HG03280 (cell line): ENCODE results near the gene NDRG4.

Experiments used
- ATAC-seq: cut with Tn5 transposase; IDR thresholded peaks from one replicate; pipeline ENCODE4 v1.9.1; 2021; ENCODE audit warnings: mild to moderate bottlenecking, moderate library complexity; ENCODE audit not compliant: unreplicated experiment

NDRG4 gene

DNA sequence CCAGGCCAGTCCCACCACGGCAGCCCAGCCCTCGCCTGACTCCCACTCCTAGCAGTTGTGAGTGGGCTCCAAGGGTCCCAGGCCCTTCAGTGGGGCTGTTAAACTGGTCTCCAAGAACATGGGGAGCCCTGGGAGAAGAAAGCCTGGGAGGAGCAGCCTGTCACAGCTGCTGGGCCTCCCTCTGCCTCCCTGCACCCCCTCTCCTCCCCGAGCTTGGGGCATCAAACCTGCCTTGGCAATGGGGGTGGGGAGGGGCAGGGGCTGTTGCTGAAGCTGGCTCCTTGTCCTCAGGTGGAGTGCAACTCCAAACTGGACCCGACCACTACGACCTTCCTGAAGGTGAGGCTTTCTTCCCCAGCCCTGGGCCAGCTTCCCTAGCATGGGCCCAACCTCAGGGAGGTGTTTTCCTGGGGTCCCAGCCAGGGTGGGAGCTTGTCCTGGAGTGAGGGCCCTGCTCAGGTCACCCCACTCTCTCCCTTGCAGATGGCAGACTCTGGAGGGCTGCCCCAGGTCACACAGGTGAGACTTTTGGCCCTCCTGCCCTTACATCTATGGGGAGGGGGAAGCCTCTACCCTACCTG lies 8.8 kb downstream of the NDRG4 start:
- ATAC-seq, result no peak

GRCh38 chr16:58509256-58510096 lies 9.5 kb downstream of the NDRG4 start:
- no peak for ATAC-seq

DNA sequence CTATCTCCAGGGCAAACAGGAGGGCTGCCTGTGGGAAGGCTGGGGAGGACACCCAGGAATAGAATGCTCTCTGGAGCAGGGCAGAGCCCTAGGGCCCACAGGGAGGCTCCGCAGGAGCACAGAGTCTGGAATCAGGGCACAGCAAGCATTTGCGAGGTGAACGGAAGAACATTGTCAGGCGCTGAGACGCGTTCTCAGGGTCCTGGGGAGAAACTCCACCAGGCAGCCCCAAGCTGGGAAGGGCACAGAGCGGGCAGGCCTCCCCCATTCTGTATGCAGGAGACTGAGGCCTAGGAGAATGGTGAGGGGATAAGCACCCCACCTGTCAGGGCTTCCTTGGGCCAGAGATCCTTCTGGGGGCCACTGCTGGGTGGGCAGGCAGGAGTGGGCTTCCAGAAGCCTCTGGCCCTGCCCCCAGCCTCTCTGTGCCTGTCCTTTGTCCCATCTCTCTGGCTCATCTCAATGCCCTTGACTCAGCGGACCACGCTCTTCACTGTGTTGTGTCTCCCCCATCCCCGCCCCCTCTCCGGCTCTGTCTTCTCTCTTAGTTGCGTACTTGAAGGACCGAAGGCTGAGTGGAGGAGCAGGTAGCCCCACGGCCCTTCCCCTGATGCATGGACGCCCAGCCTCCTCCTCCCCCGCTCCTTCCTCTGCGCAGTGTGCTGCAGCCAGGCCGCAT lies 10.3 kb downstream of the NDRG4 start:
- ATAC-seq, result no peak

- ATAC-seq, result no peak
These were observed 11.1 kb downstream of the NDRG4 start for GRCh38 chr16:58510776-58511628.

DNA sequence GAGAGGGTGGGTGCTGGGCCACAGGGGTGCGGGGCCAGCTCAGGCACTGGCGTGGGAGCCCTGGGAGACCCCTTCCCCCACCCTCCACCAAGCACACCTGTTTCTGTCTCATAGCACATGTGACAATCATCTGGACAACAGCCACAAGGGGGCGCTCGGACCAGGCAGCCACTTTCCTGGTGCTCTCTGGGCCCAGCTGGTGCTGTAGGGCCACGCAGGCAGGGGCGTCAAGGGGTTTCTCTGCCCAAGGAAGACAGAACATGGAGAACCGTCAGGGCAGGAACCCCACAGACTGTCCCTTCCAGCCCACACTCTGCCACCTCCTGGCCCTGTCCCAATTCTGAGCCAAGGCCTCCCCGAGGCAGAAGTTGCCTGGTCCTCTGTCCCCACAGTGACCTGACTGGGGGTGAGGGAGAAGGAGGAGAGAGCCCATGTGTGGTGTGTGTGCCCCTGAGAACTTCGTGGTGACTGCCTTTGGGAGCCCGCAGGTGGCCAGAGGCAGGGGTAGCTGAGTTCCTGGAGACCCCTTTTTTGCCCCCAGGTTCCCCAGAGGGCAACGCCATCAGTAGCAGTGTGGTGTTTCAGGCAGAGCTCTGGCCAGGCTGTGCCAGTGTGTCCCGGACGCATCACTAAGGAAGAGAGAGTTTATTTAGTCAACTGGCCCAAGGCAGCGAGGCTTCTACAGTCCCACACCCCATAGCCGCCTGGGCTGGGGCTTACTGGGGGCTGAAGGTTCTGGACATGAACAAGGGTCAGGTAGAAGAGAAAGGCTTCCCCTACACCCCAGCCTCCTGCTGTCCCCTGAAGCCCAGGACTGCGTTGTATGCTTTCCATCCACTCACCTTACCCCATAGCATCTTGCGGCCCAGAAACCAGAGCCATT lies 12.2 kb downstream of the NDRG4 start:
- no peak for ATAC-seq

GRCh38 chr16:58513874-58514273 lies 13.9 kb downstream of the NDRG4 start:
- ATAC-seq, result no peak

DNA sequence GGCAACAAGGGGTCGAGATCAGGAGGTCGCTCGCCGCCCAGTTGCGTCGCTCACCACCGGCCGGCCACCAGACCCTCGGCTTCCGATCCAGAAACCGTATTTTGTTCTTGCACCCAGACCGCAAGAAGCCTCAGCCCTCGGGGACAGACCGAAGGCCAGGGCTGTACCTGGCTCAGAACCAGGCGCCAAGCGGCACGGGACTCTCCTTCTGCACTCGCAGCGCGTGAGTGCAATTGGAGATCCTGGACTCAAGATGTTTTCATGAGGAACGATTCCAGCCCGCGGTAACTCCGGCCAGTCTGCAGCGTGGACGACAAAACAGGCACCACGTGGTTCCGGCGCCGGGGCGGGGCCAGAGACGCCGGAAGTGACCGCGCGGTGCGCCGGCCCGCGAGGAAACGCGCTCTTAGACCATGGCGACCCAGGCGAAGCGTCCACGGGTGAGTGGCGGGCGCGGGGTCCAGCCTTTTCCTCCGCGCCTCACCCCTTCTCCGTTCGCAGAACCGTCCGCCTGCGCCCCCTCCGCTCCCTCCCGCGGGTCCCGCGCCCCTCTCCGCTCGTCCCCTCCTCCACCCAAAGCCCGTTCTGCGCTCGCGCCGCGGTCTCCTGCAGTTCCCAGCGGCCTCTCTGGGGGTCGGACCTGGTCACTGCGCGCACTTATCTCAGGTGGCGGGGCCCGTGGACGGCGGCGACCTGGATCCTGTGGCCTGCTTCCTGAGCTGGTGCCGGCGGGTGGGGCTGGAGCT lies 15.4 kb downstream of the NDRG4 start, which contains the start of gene SETD6:
SETD6 (plus strand) TSS at position 393 of the 746 bp plus-strand sequence; CDS start at position 414, 21 bp downstream.
- peak; percentile 70 for ATAC-seq

GRCh38 chr16:58515871-58516767 lies 16.2 kb downstream of the NDRG4 start:
- ATAC-seq, result peak; percentile 28

GRCh38 chr16:58516768-58517107 lies 16.8 kb downstream of the NDRG4 start:
- ATAC-seq, result no peak

- ATAC-seq, result peak; percentile 32
These were observed 18.4 kb downstream of the NDRG4 start for GRCh38 chr16:58518083-58518979.

DNA sequence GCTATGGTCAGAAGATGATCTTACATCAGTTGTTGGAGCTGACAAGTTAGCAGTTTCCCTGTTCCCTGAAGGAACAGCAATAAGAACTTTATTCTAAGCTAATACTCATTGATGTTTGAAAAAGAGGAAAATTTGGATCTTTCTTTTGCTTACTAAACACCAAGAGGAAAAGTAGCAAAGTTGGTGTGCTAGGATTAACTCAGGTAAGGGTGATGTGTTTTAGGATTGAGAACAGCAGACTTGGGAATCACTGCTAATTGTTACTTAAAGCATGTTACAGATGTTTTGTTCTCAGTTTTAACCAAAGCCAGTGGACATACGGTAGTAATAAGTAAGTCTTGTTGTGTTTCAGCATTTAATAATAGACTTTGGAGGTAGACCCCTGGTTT lies 19.0 kb downstream of the NDRG4 start:
- no peak for ATAC-seq

DNA sequence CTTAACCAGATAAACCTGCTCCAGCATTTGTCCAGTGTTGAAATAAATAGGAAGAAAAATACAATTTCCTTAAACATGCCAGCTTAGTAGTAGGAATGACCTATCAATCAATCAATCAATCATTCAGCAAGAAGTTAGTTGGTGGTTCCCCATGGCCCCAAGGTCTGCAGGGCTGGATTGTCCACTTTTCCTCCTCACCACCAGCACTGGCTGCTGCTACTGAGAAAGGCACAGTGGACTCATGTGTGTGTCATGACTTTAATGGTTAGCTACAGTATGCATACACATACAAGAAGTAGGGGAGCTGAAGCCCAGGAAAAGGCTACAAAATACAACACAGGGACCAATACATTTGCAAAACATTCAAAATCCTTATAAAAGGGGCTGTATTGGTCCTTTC lies 19.8 kb downstream of the NDRG4 start:
- no peak for ATAC-seq

GRCh38 chr16:58530179-58530578 lies 30.2 kb downstream of the NDRG4 start:
- no peak for ATAC-seq

DNA sequence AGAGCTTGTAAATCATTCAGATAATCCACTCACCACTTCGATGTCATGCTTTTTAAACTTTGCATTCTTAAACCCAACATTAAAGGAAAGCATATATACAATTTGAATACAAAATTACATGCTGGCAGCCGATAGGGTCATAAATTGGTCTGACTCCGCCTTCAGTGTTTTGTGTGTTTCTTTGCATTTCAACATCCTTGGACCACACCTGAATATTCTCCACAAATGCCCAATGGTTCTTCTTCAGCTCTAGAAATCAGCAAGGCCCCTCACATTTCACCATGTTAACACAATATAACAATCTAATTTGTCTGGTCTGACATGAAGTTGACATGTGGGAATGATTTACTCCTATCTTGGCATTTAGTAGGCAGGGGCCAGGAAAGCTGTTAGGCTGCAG lies 32.5 kb downstream of the NDRG4 start:
- no peak for ATAC-seq

DNA sequence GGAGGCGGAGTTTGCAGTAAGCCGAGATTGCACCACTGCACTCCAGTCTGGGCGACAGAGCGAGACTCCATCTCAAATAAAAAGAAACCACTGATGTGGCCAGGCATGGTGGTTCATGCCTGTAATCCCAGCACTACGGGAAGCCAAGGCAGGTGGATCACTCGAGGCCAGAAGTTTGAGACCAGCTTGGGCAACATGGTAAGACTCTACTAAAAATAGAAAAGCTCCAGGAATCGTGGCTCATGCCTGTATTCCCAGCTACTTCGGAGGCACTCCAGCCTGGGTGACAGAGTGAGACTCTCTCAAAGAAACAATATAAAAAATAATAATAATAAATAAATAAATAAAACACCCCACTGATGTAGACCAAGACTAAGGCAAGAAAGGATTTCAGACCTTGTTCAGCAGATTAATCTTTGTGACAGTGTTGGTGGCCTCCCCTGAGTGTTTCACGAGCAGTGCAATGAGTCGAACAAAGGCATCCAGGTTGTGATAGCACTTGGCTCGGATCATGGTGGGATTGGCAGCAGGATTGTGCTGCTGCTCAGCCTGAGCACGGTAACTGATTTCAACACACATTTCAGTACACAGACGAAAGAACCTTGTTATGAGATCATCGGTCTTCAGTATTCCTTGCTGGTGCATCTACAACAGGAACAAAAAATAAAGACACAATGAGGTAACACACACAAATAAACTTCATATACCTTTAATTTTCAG lies 34.0 kb downstream of the NDRG4 start:
- ATAC-seq, result no peak

GRCh38 chr16:58535100-58535499 lies 35.2 kb downstream of the NDRG4 start:
- no peak for ATAC-seq

DNA sequence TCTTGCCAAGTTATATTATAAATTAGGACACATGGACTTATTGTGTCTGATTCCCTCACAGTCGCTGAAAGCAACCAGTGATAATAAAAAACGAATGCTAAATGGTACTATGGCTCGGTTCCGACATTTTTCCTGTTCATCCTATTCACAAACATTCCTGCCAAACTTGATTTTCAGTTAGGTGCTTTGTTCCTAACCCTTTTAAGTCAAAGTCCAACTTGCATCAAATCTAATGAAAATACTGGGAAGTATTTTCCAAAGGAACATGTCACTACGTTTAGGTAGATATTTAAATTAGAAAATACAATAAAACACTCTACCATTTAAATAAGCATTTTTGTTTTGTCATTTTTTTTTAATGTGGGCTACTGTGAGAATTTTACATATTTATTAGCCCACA lies 36.3 kb downstream of the NDRG4 start:
- ATAC-seq, result no peak
